A375 (cell line): Measurements from ENCODE around the gene MINDY3. TPM values are rescaled to one million over a fixed set of nuclear protein-coding genes. Genes with fewer than 3 reads are reported as not detected.

Experiments used
- total RNA-seq: library from RNA; depleted of rRNA; stranded (reverse); fragments of >200 nt; shearing (Covaris generic); gene quantifications from 2 replicates; pipeline ENCODE4 v1.2.3, GENCODE V29; 2014; rRNA removed

Gene MINDY3
- 8.4 and 9.9 TPM in 2 replicates for total RNA-seq

GRCh38 chr10:15859906-15860691 is at the start of gene MINDY3:
MINDY3 (minus strand) TSS chr10:15860507; CDS start chr10:15860299, 208 bp downstream.

Other genes starting within 250 kb of the MINDY3 start
- gene ITGA8, start 140.6 kb downstream of the MINDY3 start, total RNA-seq: 0.03 TPM in 1 of 2 replicates, not detected in the other